Measurements from ENCODE around the gene NADSYN1.

GRCh38 chr11:71472357-71472885, 19.4 kb downstream of the NADSYN1 start:
- TF ChIP-seq CTCF (conservative IDR thresholded peaks at IDR 0.05; ENCODE audit: low read depth, low read length) (no peak), EZH2 (IDR thresholded peaks at IDR 0.05; ENCODE audit: borderline replicate concordance, low read depth, low read length, poor library complexity, severe bottlenecking) (no peak)
